Heart right ventricle (tissue), 16 donors: ENCODE results near the gene MAGI2. TPM values are rescaled to one million over a fixed set of nuclear protein-coding genes. Genes with fewer than 3 reads are reported as not detected.

ENCODE experiments used
- ATAC-seq, 8 donors: fragments of 200-7000 bp; cut with Tn5 transposase; one replicate each; pipeline ENCODE4 v1.9.1; 2020; ENCODE audit warnings: mild to moderate bottlenecking in 8 of 8, moderate library complexity in 8 of 8, moderate number of reproducible peaks in 1 of 8
- DNase-seq, 2 donors: peaks; one replicate each; pipeline ENCODE4 v3.0.0-alpha.2; 2020
- H3K27ac ChIP-seq, 10 donors: fragments of 200-600 bp; sonication (generic) in 2 of 10; one replicate each; pipeline versions ENCODE4 v1.5.0 to v1.8.0; 2020 to 2022; ENCODE audit warnings: mild to moderate bottlenecking in 3 of 10
- H3K27me3 ChIP-seq, 7 donors: fragments of 200-600 bp; one replicate each; pipeline ENCODE4 v1.8.0; 2021 to 2022; ENCODE audit warnings: mild to moderate bottlenecking in 2 of 7
- H3K36me3 ChIP-seq, 9 donors: fragments of 200-600 bp; sonication (generic) in 1 of 9; one replicate each; pipeline versions ENCODE4 v1.5.0 to v1.8.0; 2020 to 2022; ENCODE audit warnings: mild to moderate bottlenecking in 2 of 9
- H3K4me1 ChIP-seq, 9 donors: fragments of 200-600 bp; sonication (generic) in 1 of 9; one replicate each; pipeline versions ENCODE4 v1.5.0 to v1.8.0; 2020 to 2022; ENCODE audit warnings: mild to moderate bottlenecking in 4 of 9
- H3K4me3 ChIP-seq, 10 donors: fragments of 200-600 bp; sonication (generic) in 2 of 10; one replicate each; pipeline versions ENCODE4 v1.5.0 to v1.8.0; 2020 to 2022; ENCODE audit warnings: mild to moderate bottlenecking in 7 of 10, moderate library complexity in 2 of 10
- H3K9me3 ChIP-seq, 11 donors: fragments of 200-600 bp in 10 of 11; sonication (generic) in 2 of 11; one replicate each; pipeline versions ENCODE4 v1.5.0 to v1.8.0; 2013 to 2022; ENCODE audit warnings: mild to moderate bottlenecking in 2 of 11, control low read depth in 1 of 11, moderate library complexity in 1 of 11
- WGBS, 2 donors: extraction: QIAGEN DNeasy Blood & Tissue Kit; methylation state at CpG; one replicate each; pipeline ENCODE4 v1.1.7; 2013; ENCODE audit warnings: inconsistent platforms in 1 of 2; 5-methylcytosine and 5-hydroxymethylcytosine counted together
- intact Hi-C, 10 donors: fragments of 100-400 bp; cut with DNase I; formaldehyde crosslinking; loops; one replicate each; pipeline versions ENCODE4 v1.11.1 to v1.14.2; 2022
- polyA plus RNA-seq, 2 donors: library from polyadenylated mRNA; stranded (reverse); fragments of 200-250 nt; gene quantifications; one replicate each; pipeline ENCODE4 v1.2.3, GENCODE V29; 2013
- total RNA-seq, 10 donors: library from RNA; stranded (reverse); fragmentation: NEBNext Ultra II Directional in 3 of 10; extraction: Animal tissue kit (Norgen Biotek cat#: 25700) in 3 of 10; gene quantifications; one replicate each; pipeline versions ENCODE4 v1.2.1 to v1.2.4, GENCODE V29; 2021 to 2023
- TF ChIP-seq, protein P1 (sequence below), 9 donors: fragments of 200-600 bp; sonication (generic) in 2 of 9; IDR thresholded peaks; one replicate each; pipeline versions ENCODE4 v1.5.0 to v1.8.0; 2021 to 2022; ENCODE audit warnings: antibody characterized with exemption in 9 of 9, mild to moderate bottlenecking in 5 of 9, moderate library complexity in 1 of 9
- donor health status: Arrhythmogenic right ventricular cardiomyopathy.
- donor health status: ischemic (EF 13 %, LVEDD 7.1; RV severe dilation, severe dysfunction).
- donor health status: healthy with polysubstance abuse.
- donor health status: DM: no; HTN: yes; CAD: no.
- donor health status: DM: no; HTN: no; CAD: no.
- donor health status: ischemic (EF 25% LVEDD 6.9; RV normal size, moderate dysfunction).
- donor health status: ischemic (EF 25% LVEDD 5.7; RV mildly dilated, moderate dysfunction).
- donor health status: healthy.
- donor health status: DM: yes; HTN: yes; CAD: no.
- donor health status: Ischemic cardiomyopathy.
- donor health status: ischemic (EF 35%, LVEDD 5.7; RV mildly dilated, moderate dysfunction).
- donor health status: nonischemic (EF 11% LVEDD 7.7; RV severe dilation, severe dysfunction).
- donor health status: DM: yes; HTN: yes; CAD: no.
- donor health status: PGD.
- donor health status: ischemic (EF 29% LVEDD 5.4; RV normal size, mild dysfunction).
- donor health status: nonischemic (EF 23%, LVEDD 6.1; RV moderate dilation, normal function).

MAGI2 gene
- total and polyA plus RNA-seq, 12 donors = 0.83 to 6.0 (median 4.1) TPM

DNA sequence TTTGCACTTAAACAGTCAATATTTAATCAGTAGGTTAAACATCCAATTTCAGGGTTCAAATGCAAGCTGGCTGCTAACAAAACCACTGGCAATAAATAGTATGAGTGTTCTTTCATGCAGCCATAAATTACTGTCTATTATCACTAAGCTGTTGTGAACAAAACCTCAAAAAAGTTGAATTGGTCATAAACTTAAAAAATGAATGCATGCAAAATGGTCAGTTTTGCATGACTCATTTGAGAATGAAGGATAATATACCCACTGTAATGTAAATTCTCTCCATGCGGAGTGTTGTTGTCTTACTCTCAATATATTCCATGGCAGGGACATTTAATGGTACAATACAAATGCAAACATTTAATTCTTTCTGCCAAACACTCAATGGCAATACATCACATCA lies 226.4 kb downstream of the MAGI2 start:
- no peaks in the 10 kb centered on the region for H3K27me3 ChIP-seq
- H3K4me3 ChIP-seq = no peak overlapping the region
- H3K36me3 ChIP-seq = no peaks in the 10 kb centered on the region
- ATAC-seq (no peak), DNase-seq (no peak)
- no peak overlapping the region for H3K27ac ChIP-seq
- intact Hi-C loops = no loop called here
- WGBS, 2 donors = 86% methylated on average over 1 of the region's 1 CpG
- no peaks in the 10 kb centered on the region for H3K4me1 ChIP-seq
- H3K9me3 ChIP-seq = no peaks in the 10 kb centered on the region
- TF ChIP-seq, protein P1, sequence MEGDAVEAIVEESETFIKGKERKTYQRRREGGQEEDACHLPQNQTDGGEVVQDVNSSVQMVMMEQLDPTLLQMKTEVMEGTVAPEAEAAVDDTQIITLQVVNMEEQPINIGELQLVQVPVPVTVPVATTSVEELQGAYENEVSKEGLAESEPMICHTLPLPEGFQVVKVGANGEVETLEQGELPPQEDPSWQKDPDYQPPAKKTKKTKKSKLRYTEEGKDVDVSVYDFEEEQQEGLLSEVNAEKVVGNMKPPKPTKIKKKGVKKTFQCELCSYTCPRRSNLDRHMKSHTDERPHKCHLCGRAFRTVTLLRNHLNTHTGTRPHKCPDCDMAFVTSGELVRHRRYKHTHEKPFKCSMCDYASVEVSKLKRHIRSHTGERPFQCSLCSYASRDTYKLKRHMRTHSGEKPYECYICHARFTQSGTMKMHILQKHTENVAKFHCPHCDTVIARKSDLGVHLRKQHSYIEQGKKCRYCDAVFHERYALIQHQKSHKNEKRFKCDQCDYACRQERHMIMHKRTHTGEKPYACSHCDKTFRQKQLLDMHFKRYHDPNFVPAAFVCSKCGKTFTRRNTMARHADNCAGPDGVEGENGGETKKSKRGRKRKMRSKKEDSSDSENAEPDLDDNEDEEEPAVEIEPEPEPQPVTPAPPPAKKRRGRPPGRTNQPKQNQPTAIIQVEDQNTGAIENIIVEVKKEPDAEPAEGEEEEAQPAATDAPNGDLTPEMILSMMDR (IDR thresholded peaks at IDR 0.05) = no peak

DNA sequence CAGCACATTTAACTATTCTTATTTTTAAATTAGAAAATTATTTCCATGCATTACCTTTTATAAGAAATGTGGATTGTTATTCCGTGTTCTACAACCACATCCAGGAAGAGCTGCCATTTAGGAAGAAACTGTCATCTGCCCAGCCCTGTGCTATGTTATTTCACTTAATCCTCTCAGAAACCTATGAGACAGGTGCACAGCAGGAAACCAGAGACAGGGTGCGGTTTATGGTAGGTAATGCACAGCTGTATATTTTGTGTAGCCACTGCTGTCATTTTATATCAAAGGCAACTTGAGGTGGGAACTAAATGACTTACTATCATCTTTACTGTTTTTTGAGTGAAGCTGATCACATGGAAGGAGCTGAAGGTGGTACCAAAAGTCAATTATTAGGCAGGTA lies 232.3 kb downstream of the MAGI2 start:
- H3K9me3 ChIP-seq = peaks cover 0 to 4% (median 0%) of the 10 kb centered on the region in 11 donors

DNA sequence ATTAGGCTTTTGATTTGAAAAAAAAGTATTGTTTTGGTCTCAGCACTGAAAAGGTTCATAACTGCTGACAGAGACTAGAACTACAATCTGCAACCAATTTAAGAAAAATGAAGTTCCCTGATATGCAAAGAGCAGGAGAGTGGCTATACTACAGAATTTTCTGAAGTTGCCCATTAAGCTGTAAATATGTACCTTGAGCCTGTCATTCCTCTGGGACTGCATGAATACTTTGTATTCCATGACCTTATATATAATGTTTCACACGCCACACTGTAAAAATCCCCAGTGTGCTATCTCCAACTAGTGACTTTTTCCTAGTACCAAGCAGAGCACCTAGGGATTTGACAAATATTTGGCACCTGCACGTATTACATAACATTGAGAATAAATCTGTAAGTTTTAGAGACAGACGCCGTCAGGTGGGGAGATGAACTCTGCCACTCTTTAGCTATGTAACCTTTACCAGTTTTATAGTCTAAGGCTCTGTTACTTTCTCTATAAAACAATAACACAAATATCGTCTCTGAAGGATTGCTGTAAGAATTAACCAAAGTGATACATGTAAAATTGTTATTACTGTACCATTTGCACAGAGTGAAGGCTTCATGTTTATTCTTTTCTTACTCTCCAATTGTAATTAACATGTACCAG lies 235.4 kb downstream of the MAGI2 start:
- no peaks in the 10 kb centered on the region for H3K27me3 ChIP-seq
- TF ChIP-seq, protein P1 (IDR thresholded peaks at IDR 0.05) = no peak
- H3K9me3 ChIP-seq = peaks cover 0 to 4% (median 0%) of the 10 kb centered on the region in 11 donors
- no peak for DNase-seq
- H3K4me1 ChIP-seq = peaks cover 0 to 8% (median 0%) of the 10 kb centered on the region in 9 donors
- WGBS, 2 donors = 89 to 92% methylated on average over 5 of the region's 5 CpGs
- no peak overlapping the region for H3K4me3 ChIP-seq
- intact Hi-C loops = no loop called here
- no peak overlapping the region for H3K27ac ChIP-seq
- no peaks in the 10 kb centered on the region for H3K36me3 ChIP-seq
- ATAC-seq = no peak

More for the DNA sequence above, 232.3 kb downstream of the MAGI2 start:
- DNase-seq (no peak), ATAC-seq (no peak)
- Histone ChIP-seq H3K27ac (no peak overlapping the region), H3K4me3 (no peak overlapping the region), H3K27me3 (no peaks in the 10 kb centered on the region), H3K4me1 (peaks cover 0 to 8% (median 0%) of the 10 kb centered on the region in 9 donors), H3K36me3 (no peaks in the 10 kb centered on the region)
- intact Hi-C loops = no loop called here
- 90% methylated on average over 2 of the region's 2 CpGs for WGBS, 2 donors
- TF ChIP-seq, protein P1 (IDR thresholded peaks at IDR 0.05) = no peak

DNA sequence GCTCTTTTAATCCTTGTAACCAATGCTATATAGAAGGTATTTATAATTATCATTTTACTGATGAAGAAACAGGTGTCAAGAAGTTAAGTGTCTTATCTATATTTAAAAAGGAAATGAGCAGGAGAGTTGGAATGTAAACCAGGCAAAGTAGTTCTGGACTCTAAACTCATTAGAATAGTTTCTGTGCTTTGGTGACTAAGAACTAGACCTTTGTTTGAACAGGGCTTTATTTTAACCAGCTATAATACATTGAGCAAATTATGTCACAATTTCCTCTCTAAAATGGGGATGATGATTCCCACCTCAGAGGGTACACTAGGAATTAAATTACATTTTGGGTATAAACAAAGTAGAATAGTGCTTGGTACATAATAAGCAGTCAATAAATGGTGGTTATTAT lies 236.0 kb downstream of the MAGI2 start:
- TF ChIP-seq, protein P1 (IDR thresholded peaks at IDR 0.05) = no peak
- no peak for ATAC-seq
- Histone ChIP-seq H3K36me3 (no peaks in the 10 kb centered on the region), H3K27ac (no peak overlapping the region), H3K9me3 (peaks cover 0 to 4% (median 0%) of the 10 kb centered on the region in 11 donors), H3K27me3 (no peaks in the 10 kb centered on the region), H3K4me3 (no peak overlapping the region), H3K4me1 (peaks cover 0 to 8% (median 0%) of the 10 kb centered on the region in 9 donors)
- intact Hi-C loops = no loop called here
- DNase-seq = no peak
